K562 (cell line): ENCODE results near the gene ZNF547.
A peak's percentile ranks its signal among the peaks of the same experiment; 100 is the strongest.

Experiments used
- ASH1L ChIP-seq: fragments of 450-650 bp; IDR thresholded peaks from 2 replicates; pipeline ENCODE4 v1.6.1; 2018; ENCODE audit warnings: borderline replicate concordance, mild to moderate bottlenecking, low read depth; ENCODE audit not compliant: partially characterized antibody
- BHLHE40 ChIP-seq: IDR thresholded peaks from 2 replicates; pipeline ENCODE4 v1.6.1; 2011; ENCODE audit warnings: low read length, improper control_type of control experiment
- ELF1 ChIP-seq: fragments of 200-800 bp; sonication (Bioruptor generic); IDR thresholded peaks from 2 replicates; pipeline ENCODE4 v1.6.1; 2016; ENCODE audit warnings: missing genetic modification characterization, missing compliant biosample characterization
- GABPB1 ChIP-seq: sonication (generic); formaldehyde crosslinking; IDR thresholded peaks from 2 replicates; pipeline ENCODE4 v1.8.0; 2022; ENCODE audit warnings: mild to moderate bottlenecking, missing genetic modification reagents
- MAZ ChIP-seq, 2 experiments: fragments of 450-650 bp in 1 of 2; sonication (generic) in 1 of 2; formaldehyde crosslinking; IDR thresholded peaks in 1 of 2; conservative IDR thresholded peaks in 1 of 2; 2 replicates each; pipeline versions ENCODE4 v1.4.0 to v1.5.0; 2020; ENCODE audit warnings: mild to moderate bottlenecking in 1 of 2, missing genetic modification reagents in 1 of 2
- SIN3A ChIP-seq, 2 experiments: fragments of 150-350 bp in 1 of 2; IDR thresholded peaks; 2 replicates each; pipeline ENCODE4 v1.6.1; 2011 to 2016; ENCODE audit warnings: borderline replicate concordance in 2 of 2, low read depth in 2 of 2, low read length in 2 of 2, mild to moderate bottlenecking in 2 of 2, moderate library complexity in 2 of 2; ENCODE audit not compliant: control insufficient read depth in 1 of 2
- SMAD3 ChIP-seq: fragments of 450-650 bp; formaldehyde crosslinking; conservative IDR thresholded peaks from 2 replicates; pipeline ENCODE4 v1.4.0; 2020; ENCODE audit warnings: mild to moderate bottlenecking
- TRIM28 ChIP-seq: fragments of 450-650 bp; IDR thresholded peaks from 2 replicates; pipeline ENCODE4 v1.6.1; 2017
- TSC22D4 ChIP-seq: fragments of 450-650 bp; IDR thresholded peaks from 2 replicates; pipeline ENCODE4 v1.6.1; 2016; ENCODE audit warnings: missing genetic modification characterization, missing biosample characterization, control low read depth
- ZFX ChIP-seq: sonication (generic); formaldehyde crosslinking; IDR thresholded peaks from 2 replicates; pipeline ENCODE4 v1.8.0; 2022; ENCODE audit warnings: mild to moderate bottlenecking, missing genetic modification reagents, moderate library complexity
- ZNF124 ChIP-seq: sonication (generic); formaldehyde crosslinking; IDR thresholded peaks from 2 replicates; pipeline ENCODE4 v1.8.1; 2022; ENCODE audit warnings: missing genetic modification reagents
- ZNF232 ChIP-seq: sonication (generic); formaldehyde crosslinking; IDR thresholded peaks from 2 replicates; pipeline ENCODE4 v1.8.0; 2022; ENCODE audit warnings: mild to moderate bottlenecking, missing genetic modification reagents

GRCh38 chr19:57410877-57411671 lies 47.7 kb downstream of the ZNF547 start, which contains the start of gene ZNF17:
- TF ChIP-seq GABPB1 (peak; percentile 95), ASH1L (peak; percentile 50), TRIM28 (no peak), ZNF232 (no peak), SIN3A (IDR thresholded peaks at IDR 0.05; ENCODE audit: borderline replicate concordance in 2 of 2, control insufficient read depth in 1 of 2, low read depth in 2 of 2, low read length in 2 of 2) (peak; percentile 67 to 84; a peak in 2 of 4 replicates), ZFX (CRISPR knock-in tag) (no peak), TSC22D4 (no peak), ZNF124 (no peak), BHLHE40 (peak; percentile 83), ELF1 (tag) (0 out of 2 replicates have a peak, but pooled peaks have one; percentile 27), SMAD3 (CRISPR knock-in tag) (no peak), MAZ (CRISPR knock-in tag; conservative IDR thresholded peaks at IDR 0.05 in 1 of 2, IDR thresholded peaks at IDR 0.05 in 1 of 2) (no peak; a peak in 2 of 4 replicates)
